Measurements from ENCODE around the gene EXOC3. TPM values are rescaled to one million over a fixed set of nuclear protein-coding genes. Genes with fewer than 3 reads are reported as not detected.

The EXOC3 gene
- total RNA-seq, 1 donor from 2014 or later, result 73.5 TPM

GRCh38 chr5:405421-405820, 37.6 kb upstream of the EXOC3 start:
- DNase-seq (ENCODE audit: low spot score in 2 of 2, unreplicated experiment in 2 of 2), result peak in 1 of 2 experiments; percentile 26
- peaks cover 5% of the 10 kb centered on the region for H3K9me3 Mint-ChIP-seq
- no peak overlapping the region for H3K4me3 Mint-ChIP-seq
- H3K36me3 Mint-ChIP-seq, result peaks cover 6% of the 10 kb centered on the region
- H3K27me3 Mint-ChIP-seq (ENCODE audit: low read depth), result peaks cover 11% of the 10 kb centered on the region
- TF ChIP-seq CTCF (IDR thresholded peaks at IDR 0.05; ENCODE audit: unreplicated experiment), result no peak
- no peak overlapping the region for H3K27ac Mint-ChIP-seq
- H3K4me1 Mint-ChIP-seq, result peaks cover 25% of the 10 kb centered on the region

DNA sequence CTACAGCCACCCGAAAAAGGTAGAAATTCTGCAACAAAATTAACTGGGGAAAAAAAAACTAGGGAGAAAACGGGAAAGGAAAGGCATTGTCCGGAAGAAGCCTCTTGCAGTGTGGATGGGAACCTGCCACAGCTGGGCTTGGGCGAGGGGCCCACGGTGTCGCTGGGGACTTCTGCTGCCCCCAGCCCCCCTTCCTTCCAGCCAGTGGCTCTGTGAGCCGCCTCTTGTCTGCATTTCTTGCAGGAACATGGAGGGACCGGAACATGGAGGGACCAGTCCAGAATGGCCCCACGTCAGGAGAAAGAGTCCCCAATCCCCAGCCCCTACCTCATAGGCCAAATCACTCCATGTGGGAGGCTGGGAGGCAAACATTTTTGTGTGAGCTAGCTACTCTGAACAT, 36.9 kb upstream of the EXOC3 start:
- Mint-ChIP-seq H3K4me1 (peaks cover 21% of the 10 kb centered on the region), H3K9me3 (peaks cover 7% of the 10 kb centered on the region), H3K36me3 (peaks cover 7% of the 10 kb centered on the region), H3K27me3 (ENCODE audit: low read depth) (peaks cover 11% of the 10 kb centered on the region), H3K27ac (no peak overlapping the region), H3K4me3 (no peak overlapping the region)
- no peak for TF ChIP-seq CTCF (IDR thresholded peaks at IDR 0.05; ENCODE audit: unreplicated experiment)
- peak in 1 of 2 experiments; percentile 27 for DNase-seq (ENCODE audit: low spot score in 2 of 2, unreplicated experiment in 2 of 2)

DNA sequence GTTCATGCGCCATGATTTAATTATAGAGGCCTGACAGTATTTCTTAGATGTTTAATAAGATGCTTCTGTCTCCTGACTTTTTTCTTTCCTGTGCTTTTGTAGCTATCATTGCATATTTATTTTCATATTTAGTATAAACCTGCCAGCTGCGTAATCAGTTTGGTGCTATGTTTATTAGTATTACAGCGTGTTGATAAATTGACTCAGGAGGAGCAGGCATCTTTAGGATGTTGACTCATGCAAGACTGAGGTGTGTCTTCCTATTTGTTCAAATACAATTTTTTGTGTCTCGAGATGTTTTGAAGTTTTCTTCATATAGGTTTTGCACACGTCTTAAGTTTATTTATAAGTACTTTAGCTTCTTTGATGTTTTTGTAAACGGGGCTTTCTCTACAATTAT, 35.9 kb upstream of the EXOC3 start:
- Mint-ChIP-seq H3K36me3 (peaks cover 2% of the 10 kb centered on the region), H3K9me3 (peaks cover 9% of the 10 kb centered on the region), H3K27me3 (ENCODE audit: low read depth) (peaks cover 6% of the 10 kb centered on the region), H3K4me1 (peaks cover 18% of the 10 kb centered on the region), H3K4me3 (no peak overlapping the region), H3K27ac (no peak overlapping the region)
- DNase-seq (ENCODE audit: low spot score in 2 of 2, unreplicated experiment in 2 of 2), result no peak
- TF ChIP-seq CTCF (IDR thresholded peaks at IDR 0.05; ENCODE audit: unreplicated experiment), result no peak

- peaks cover 1% of the 10 kb centered on the region for H3K36me3 Mint-ChIP-seq
- TF ChIP-seq CTCF (IDR thresholded peaks at IDR 0.05; ENCODE audit: unreplicated experiment), result no peak
- no peak overlapping the region for H3K4me3 Mint-ChIP-seq
- H3K27me3 Mint-ChIP-seq (ENCODE audit: low read depth), result peaks cover 6% of the 10 kb centered on the region
- H3K9me3 Mint-ChIP-seq, result peaks cover 6% of the 10 kb centered on the region
- H3K4me1 Mint-ChIP-seq, result peaks cover 21% of the 10 kb centered on the region
- no peak overlapping the region for H3K27ac Mint-ChIP-seq
- no peak for DNase-seq (ENCODE audit: low spot score in 2 of 2, unreplicated experiment in 2 of 2)
These were observed 35.1 kb upstream of the EXOC3 start for GRCh38 chr5:407801-408268.

DNA sequence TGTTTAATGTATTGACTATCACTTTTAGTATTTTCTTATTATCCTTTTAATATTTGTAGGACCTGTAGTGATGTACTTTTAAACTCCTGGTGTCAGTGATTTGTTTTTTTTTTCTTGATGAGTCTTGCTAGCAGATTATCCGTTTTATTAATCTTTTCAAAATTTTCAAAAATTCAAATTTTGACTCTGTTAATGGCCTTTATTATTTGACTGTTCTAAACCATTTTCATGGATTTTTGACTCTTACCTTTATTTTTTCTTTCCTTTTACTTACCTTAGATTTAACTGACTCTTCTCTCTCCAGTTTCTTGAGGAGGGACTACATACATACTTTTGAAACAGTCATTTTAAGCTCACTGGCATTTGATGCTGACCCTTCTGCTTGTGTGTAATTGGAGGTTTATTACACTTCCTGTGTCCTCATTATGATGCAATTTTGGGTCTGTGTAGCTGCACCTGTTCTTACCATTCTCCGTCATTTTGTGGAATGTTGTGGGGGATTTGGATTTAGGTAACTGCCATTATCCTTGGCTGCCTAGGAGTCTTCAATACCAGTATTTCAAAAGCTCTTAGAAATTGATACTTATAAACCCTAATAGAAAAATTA, 32.0 kb upstream of the EXOC3 start:
- Mint-ChIP-seq H3K9me3 (peaks cover 4% of the 10 kb centered on the region), H3K27me3 (ENCODE audit: low read depth) (peaks cover 1% of the 10 kb centered on the region), H3K36me3 (peaks cover 1% of the 10 kb centered on the region), H3K4me1 (peaks cover 41% of the 10 kb centered on the region), H3K4me3 (no peak overlapping the region), H3K27ac (no peak overlapping the region)
- DNase-seq (ENCODE audit: low spot score in 2 of 2, unreplicated experiment in 2 of 2), result no peak
- TF ChIP-seq CTCF (IDR thresholded peaks at IDR 0.05; ENCODE audit: unreplicated experiment), result no peak

Measured in mesothelial cell of epicardium (in vitro differentiated cells).